Sigmoid colon (tissue), 7 donors: ENCODE results near the gene TAF5L. TPM values are rescaled to one million over a fixed set of nuclear protein-coding genes. Genes with fewer than 3 reads are reported as not detected.

ENCODE experiments used
- DNase-seq: peaks from one replicate; pipeline ENCODE4 v3.0.0-alpha.2; 2019
- H3K27ac ChIP-seq, 4 donors: fragments of 200-600 bp; sonication (generic); one replicate each; pipeline ENCODE4 v1.5.1; 2016 to 2019; ENCODE audit warnings: mild to moderate bottlenecking in 1 of 4
- H3K27me3 ChIP-seq, 3 donors: fragments of 200-600 bp; sonication (generic); one replicate each; pipeline ENCODE4 v1.5.1; 2019; ENCODE audit warnings: mild to moderate bottlenecking in 1 of 3
- H3K36me3 ChIP-seq, 4 donors: fragments of 200-600 bp; sonication (generic); one replicate each; pipeline ENCODE4 v1.5.1; 2016 to 2019
- H3K4me1 ChIP-seq, 4 donors: fragments of 200-600 bp; sonication (generic); one replicate each; pipeline ENCODE4 v1.5.1; 2017 to 2019
- H3K4me3 ChIP-seq, 4 donors: fragments of 200-600 bp; sonication (generic); one replicate each; pipeline ENCODE4 v1.5.1; 2017 to 2019; ENCODE audit warnings: mild to moderate bottlenecking in 2 of 4, moderate library complexity in 1 of 4
- H3K9me3 ChIP-seq, 4 donors: fragments of 200-600 bp in 3 of 4; sonication (generic) in 3 of 4; one replicate each; pipeline versions ENCODE4 v1.5.1 to v1.6.1; 2013 to 2019
- EP300 ChIP-seq, 4 donors: sonication (generic); formaldehyde crosslinking; IDR thresholded peaks; one replicate each; pipeline ENCODE4 v1.6.1; 2017; ENCODE audit warnings: antibody characterized with exemption in 4 of 4
- POLR2A ChIP-seq, 2 donors: fragments of 450-650 bp; IDR thresholded peaks; one replicate each; pipeline ENCODE4 v1.6.1; 2016; ENCODE audit warnings: antibody characterized with exemption in 2 of 2, mild to moderate bottlenecking in 2 of 2, moderate library complexity in 2 of 2
- POLR2AphosphoS5 ChIP-seq, 4 donors: sonication (generic); formaldehyde crosslinking; IDR thresholded peaks; one replicate each; pipeline ENCODE4 v1.6.1; 2017; ENCODE audit warnings: antibody characterized with exemption in 4 of 4
- whole genome bisulfite sequencing, 2 donors: extraction: QIAGEN DNeasy Blood & Tissue Kit; methylation state at CpG; one replicate each; pipeline ENCODE4 v1.1.7; 2013; 5-methylcytosine and 5-hydroxymethylcytosine counted together
- intact Hi-C: fragments of 100-400 bp; cut with DNase I; formaldehyde crosslinking; loops from one replicate; pipeline ENCODE4 v1.15.1; 2023
- polyA plus RNA-seq, 3 donors: library from polyadenylated mRNA; stranded (reverse); fragments of 200-250 nt; gene quantifications; one replicate each; pipeline ENCODE4 v1.2.3, GENCODE V29; 2013
- total RNA-seq, 4 donors: library from RNA; depleted of rRNA; stranded (reverse); fragments of >200 nt; gene quantifications; one replicate each; pipeline ENCODE4 v1.1.0, GENCODE V29; 2016
- TF ChIP-seq, protein P1 (sequence below), 4 experiments: fragments of 450-650 bp in 3 of 4; fragments of 200-600 bp in 1 of 4; IDR thresholded peaks; one replicate each; pipeline ENCODE4 v1.5.1; 2016 to 2019; ENCODE audit warnings: antibody characterized with exemption in 4 of 4, mild to moderate bottlenecking in 3 of 4, moderate library complexity in 2 of 4
- donor health status: healthy with polysubstance abuse.
- donor health status: Bipolar disorder and iron deficiency.
- donor health status: healthy.

The TAF5L gene
- total and polyA plus RNA-seq, 7 donors = 10.6 to 18.0 (median 13.0) TPM

DNA sequence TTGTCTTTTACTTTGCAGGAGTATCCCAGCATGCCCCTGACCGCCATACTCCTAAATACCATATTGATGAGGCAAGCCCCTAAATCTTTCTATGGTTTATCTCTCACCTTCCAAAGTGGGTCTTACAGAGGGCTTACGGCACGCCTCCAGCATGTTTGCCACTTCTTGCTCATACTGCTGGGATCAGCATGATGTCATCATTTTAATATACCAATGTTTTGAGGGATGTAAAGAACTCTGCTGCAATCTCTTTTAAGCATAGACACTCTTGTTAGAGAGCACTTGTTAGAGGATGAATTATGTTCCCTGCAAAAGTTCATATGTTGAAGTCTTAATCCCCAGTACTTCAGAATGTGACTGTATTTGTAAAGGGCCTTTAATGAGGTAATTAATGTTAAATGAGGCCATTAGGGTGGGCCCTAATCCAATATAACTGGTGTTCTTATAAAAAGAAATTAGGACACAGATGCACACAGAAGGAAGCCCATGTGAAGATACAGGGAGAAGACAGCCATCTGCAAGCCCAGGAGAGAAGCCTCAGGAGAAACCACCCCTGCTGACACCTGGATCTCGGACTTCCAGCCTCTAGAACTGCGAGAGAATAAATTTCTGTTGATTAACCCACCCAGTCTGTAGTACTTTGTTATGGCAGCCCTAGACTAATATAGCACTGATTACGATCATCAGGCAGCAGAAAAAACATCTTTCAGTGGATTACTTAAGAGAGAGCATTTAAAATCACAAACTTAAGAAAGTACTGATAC is 51.1 kb downstream of the TAF5L start:
- intact Hi-C loops = no loop called here
- WGBS, 2 donors = 86 to 96% methylated on average over 6 of the region's 6 CpGs
- TF ChIP-seq, protein P1, sequence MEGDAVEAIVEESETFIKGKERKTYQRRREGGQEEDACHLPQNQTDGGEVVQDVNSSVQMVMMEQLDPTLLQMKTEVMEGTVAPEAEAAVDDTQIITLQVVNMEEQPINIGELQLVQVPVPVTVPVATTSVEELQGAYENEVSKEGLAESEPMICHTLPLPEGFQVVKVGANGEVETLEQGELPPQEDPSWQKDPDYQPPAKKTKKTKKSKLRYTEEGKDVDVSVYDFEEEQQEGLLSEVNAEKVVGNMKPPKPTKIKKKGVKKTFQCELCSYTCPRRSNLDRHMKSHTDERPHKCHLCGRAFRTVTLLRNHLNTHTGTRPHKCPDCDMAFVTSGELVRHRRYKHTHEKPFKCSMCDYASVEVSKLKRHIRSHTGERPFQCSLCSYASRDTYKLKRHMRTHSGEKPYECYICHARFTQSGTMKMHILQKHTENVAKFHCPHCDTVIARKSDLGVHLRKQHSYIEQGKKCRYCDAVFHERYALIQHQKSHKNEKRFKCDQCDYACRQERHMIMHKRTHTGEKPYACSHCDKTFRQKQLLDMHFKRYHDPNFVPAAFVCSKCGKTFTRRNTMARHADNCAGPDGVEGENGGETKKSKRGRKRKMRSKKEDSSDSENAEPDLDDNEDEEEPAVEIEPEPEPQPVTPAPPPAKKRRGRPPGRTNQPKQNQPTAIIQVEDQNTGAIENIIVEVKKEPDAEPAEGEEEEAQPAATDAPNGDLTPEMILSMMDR (IDR thresholded peaks at IDR 0.05) = no peak
- TF ChIP-seq POLR2AphosphoS5 (IDR thresholded peaks at IDR 0.05) = no peak
- no peak for TF ChIP-seq POLR2A (IDR thresholded peaks at IDR 0.05)
- no peak for TF ChIP-seq EP300 (IDR thresholded peaks at IDR 0.05)
- Histone ChIP-seq H3K27me3 (no peaks in the 10 kb centered on the region), H3K9me3 (no peaks in the 10 kb centered on the region), H3K27ac (no peak overlapping the region), H3K4me1 (peaks cover 0 to 16% (median 13%) of the 10 kb centered on the region in 4 donors), H3K36me3 (no peaks in the 10 kb centered on the region), H3K4me3 (no peak overlapping the region)
- DNase-seq = no peak

DNA sequence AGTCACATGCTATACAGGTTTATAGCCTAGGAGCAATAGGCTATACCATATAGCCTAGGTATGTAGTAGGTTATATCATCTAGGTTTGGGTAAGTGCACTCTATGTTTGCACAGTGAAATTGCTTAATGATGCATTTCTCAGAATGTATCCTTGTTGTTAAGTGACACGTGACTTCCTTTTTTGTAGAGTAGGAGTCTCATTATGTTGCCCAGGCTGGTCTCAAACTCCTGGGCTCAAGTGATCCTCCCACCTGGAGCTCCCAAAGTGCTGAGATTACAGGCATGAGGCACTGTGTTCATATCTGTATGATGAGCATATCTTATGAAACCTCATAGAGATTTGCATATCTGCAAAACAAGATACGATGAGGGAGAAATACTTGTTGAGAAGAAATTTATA is 53.6 kb downstream of the TAF5L start:
- no peaks in the 10 kb centered on the region for H3K36me3 ChIP-seq
- WGBS, 2 donors = 17 to 43% methylated on average over 2 of the region's 2 CpGs
- TF ChIP-seq EP300 (IDR thresholded peaks at IDR 0.05) = no peak
- TF ChIP-seq POLR2A (IDR thresholded peaks at IDR 0.05) = no peak
- TF ChIP-seq, protein P1 (IDR thresholded peaks at IDR 0.05) = no peak
- no peak for TF ChIP-seq POLR2AphosphoS5 (IDR thresholded peaks at IDR 0.05)
- intact Hi-C loops = no loop called here
- no peaks in the 10 kb centered on the region for H3K4me1 ChIP-seq
- no peak overlapping the region for H3K4me3 ChIP-seq
- H3K9me3 ChIP-seq = no peaks in the 10 kb centered on the region
- H3K27ac ChIP-seq = no peak overlapping the region
- DNase-seq = no peak
- no peaks in the 10 kb centered on the region for H3K27me3 ChIP-seq

GRCh38 chr1:229570891-229571516 is 54.9 kb downstream of the TAF5L start:
- intact Hi-C loops = no loop called here
- Histone ChIP-seq H3K4me3 (no peak overlapping the region), H3K9me3 (no peaks in the 10 kb centered on the region), H3K4me1 (peaks cover 0 to 9% (median 2%) of the 10 kb centered on the region in 4 donors), H3K36me3 (no peaks in the 10 kb centered on the region), H3K27me3 (no peaks in the 10 kb centered on the region), H3K27ac (no peak overlapping the region)
- DNase-seq = no peak
- WGBS, 2 donors = 8 to 54% methylated on average over 2 of the region's 2 CpGs
- no peak for TF ChIP-seq POLR2AphosphoS5 (IDR thresholded peaks at IDR 0.05)
- TF ChIP-seq, protein P1 (IDR thresholded peaks at IDR 0.05) = no peak
- TF ChIP-seq EP300 (IDR thresholded peaks at IDR 0.05) = no peak
- no peak for TF ChIP-seq POLR2A (IDR thresholded peaks at IDR 0.05)

DNA sequence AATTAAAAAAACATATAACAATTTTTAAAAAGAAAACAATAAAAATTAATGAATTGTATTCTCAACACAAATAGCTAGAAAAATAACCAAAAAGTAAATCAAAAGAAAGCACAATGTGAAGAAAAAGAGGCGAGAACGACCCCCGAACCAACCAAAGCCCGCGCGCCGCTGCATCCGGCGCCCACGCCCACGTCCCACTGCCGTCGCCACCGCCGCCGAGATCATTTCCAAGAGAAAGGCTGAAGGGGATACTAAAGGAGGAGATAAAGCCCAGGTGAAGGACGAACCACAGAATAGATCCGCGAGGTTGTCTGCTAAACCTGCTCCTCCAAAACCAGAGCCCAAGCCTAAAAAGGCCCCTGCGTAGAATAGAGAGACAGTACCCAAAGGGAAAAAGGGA is 55.6 kb downstream of the TAF5L start:
- no peak overlapping the region for H3K27ac ChIP-seq
- no peaks in the 10 kb centered on the region for H3K27me3 ChIP-seq
- intact Hi-C loops = no loop called here
- peaks cover 0 to 14% (median 4%) of the 10 kb centered on the region in 4 donors for H3K4me1 ChIP-seq
- H3K4me3 ChIP-seq = no peak overlapping the region
- WGBS, 2 donors = 85 to 87% methylated on average over 20 of the region's 20 CpGs
- no peak for DNase-seq
- TF ChIP-seq EP300 (IDR thresholded peaks at IDR 0.05) = no peak
- TF ChIP-seq POLR2AphosphoS5 (IDR thresholded peaks at IDR 0.05) = no peak
- TF ChIP-seq POLR2A (IDR thresholded peaks at IDR 0.05) = no peak
- TF ChIP-seq, protein P1 (IDR thresholded peaks at IDR 0.05) = no peak
- no peaks in the 10 kb centered on the region for H3K9me3 ChIP-seq
- H3K36me3 ChIP-seq = no peaks in the 10 kb centered on the region
